AG09319 (cell line): ENCODE results near the gene C1orf105.
"Not testable (repeated sequence)": the region's sequence is repeated elsewhere in the genome, so short reads cannot be mapped to it uniquely, and the experiment has no call there.

Source experiments
- DNase-seq: peaks from one replicate; pipeline ENCODE4 v3.0.0-alpha.2; 2010; ENCODE audit warnings: low read depth; ENCODE audit errors: extremely low read depth
- CTCF ChIP-seq: IDR thresholded peaks from 2 replicates; pipeline ENCODE4 v1.5.1; 2011; ENCODE audit warnings: low read depth, mild to moderate bottlenecking, inconsistent platforms, low read length, moderate library complexity

C1orf105 gene

GRCh38 chr1:172425339-172425738 lies 4.9 kb downstream of the C1orf105 start:
- no peak for TF ChIP-seq CTCF
- no peak for DNase-seq

- TF ChIP-seq CTCF: no peak
- DNase-seq: no peak
Measured at GRCh38 chr1:172427191-172427590, 6.7 kb downstream of the C1orf105 start.

GRCh38 chr1:172429331-172430127 lies 9.0 kb downstream of the C1orf105 start:
- peak; percentile 56 for DNase-seq
- peak; percentile 80 for TF ChIP-seq CTCF

- TF ChIP-seq CTCF: no peak
- DNase-seq: no peak
Measured at GRCh38 chr1:172430128-172430454, 9.6 kb downstream of the C1orf105 start.

- TF ChIP-seq CTCF: no peak
- DNase-seq: no peak
Measured at GRCh38 chr1:172431204-172431603, 10.7 kb downstream of the C1orf105 start.

GRCh38 chr1:172431721-172432192 lies 11.3 kb downstream of the C1orf105 start:
- TF ChIP-seq CTCF: no peak
- no peak for DNase-seq

GRCh38 chr1:172437183-172437582 lies 16.7 kb downstream of the C1orf105 start:
- DNase-seq: not testable (repeated sequence)

- TF ChIP-seq CTCF: no peak
- DNase-seq: no peak
Measured at GRCh38 chr1:172442404-172442803, 21.9 kb downstream of the C1orf105 start.
